Sciatic nerve (tissue), 2 donors: ENCODE measurements around the gene LRRC73. TPM values are rescaled to one million over a fixed set of nuclear protein-coding genes. Genes with fewer than 3 reads are reported as not detected.
"Not testable (repeated sequence)": the region's sequence is repeated elsewhere in the genome, so short reads cannot be mapped to it uniquely, and the experiment has no call there.

Experiments used
- ATAC-seq: fragments of 200-7000 bp; cut with Tn5 transposase; one replicate; pipeline ENCODE4 v1.9.1; 2020; ENCODE audit warnings: mild to moderate bottlenecking, moderate library complexity
- DNase-seq: peaks from one replicate; pipeline ENCODE4 v3.0.0-alpha.2; 2020; ENCODE audit warnings: low spot score
- intact Hi-C: fragments of 100-400 bp; cut with DNase I; formaldehyde crosslinking; loops from one replicate; pipeline ENCODE4 v1.14.2; 2022
- total RNA-seq: library from RNA; stranded (reverse); fragmentation: NEBNext Ultra II Directional; extraction: Animal tissue kit (Norgen Biotek cat#: 25700); gene quantifications from one replicate; pipeline ENCODE4 v1.2.1, GENCODE V29; 2021
- donor health status: DM: no; HTN: no; CAD: no.
- donor health status: DM: no; HTN: no; CAD: no.

Gene LRRC73
- total RNA-seq = 1.2 TPM

- ATAC-seq = peak; percentile 91
- intact Hi-C loops = loop anchor here (5.0 kb wide), 1 partner anchor 58 kb away; no protein-coding TSS in a partner anchor
- DNase-seq = peak; percentile 93
These were observed at the start of gene LRRC73 for GRCh38 chr6:43509984-43510826. Gene LRRC73 (minus strand): TSS chr6:43510346. CDS start chr6:43509785, 561 bp downstream.

- no peak for DNase-seq
- no peak for ATAC-seq
- intact Hi-C loops = no loop called here
These were observed 49.2 kb upstream of the LRRC73 start for GRCh38 chr6:43559328-43559727.

- ATAC-seq, DNase-seq, intact Hi-C loops: not testable (repeated sequence)
These were observed 47.5 kb upstream of the LRRC73 start for GRCh38 chr6:43557620-43558019.

- no peak for ATAC-seq
- intact Hi-C loops = no loop called here
- no peak for DNase-seq
These were observed 37.1 kb upstream of the LRRC73 start for GRCh38 chr6:43547222-43547621.

- ATAC-seq (no peak), DNase-seq (no peak)
- intact Hi-C loops = no loop called here
These were observed 34.3 kb upstream of the LRRC73 start for GRCh38 chr6:43544461-43544860.

- intact Hi-C loops = no loop called here
- ATAC-seq = no peak
- DNase-seq = no peak
These were observed 31.8 kb upstream of the LRRC73 start for GRCh38 chr6:43541774-43542471.

GRCh38 chr6:43540507-43540906 is 30.4 kb upstream of the LRRC73 start:
- ATAC-seq (no peak), DNase-seq (no peak)
- intact Hi-C loops = no loop called here

- DNase-seq, ATAC-seq, intact Hi-C loops: not testable (repeated sequence)
These were observed 29.3 kb upstream of the LRRC73 start for GRCh38 chr6:43539409-43539808.

- intact Hi-C loops, DNase-seq, ATAC-seq: not testable (repeated sequence)
These were observed 28.8 kb upstream of the LRRC73 start for GRCh38 chr6:43538986-43539385.

- ATAC-seq = no peak
- intact Hi-C loops = no loop called here
- no peak for DNase-seq
These were observed 22.1 kb upstream of the LRRC73 start for GRCh38 chr6:43532201-43532600.

GRCh38 chr6:43524483-43524961 is 14.4 kb upstream of the LRRC73 start:
- ATAC-seq (no peak), DNase-seq (no peak)
- intact Hi-C loops = no loop called here

GRCh38 chr6:43523284-43523683 is 13.1 kb upstream of the LRRC73 start:
- intact Hi-C loops = no loop called here
- no peak for ATAC-seq
- no peak for DNase-seq

- intact Hi-C loops = no loop called here
- DNase-seq (no peak), ATAC-seq (no peak)
These were observed 12.6 kb upstream of the LRRC73 start for GRCh38 chr6:43522547-43523261.

- ATAC-seq = no peak
- no peak for DNase-seq
- intact Hi-C loops = no loop called here
These were observed 11.7 kb upstream of the LRRC73 start for GRCh38 chr6:43521836-43522235.

GRCh38 chr6:43520097-43520496 is 10.0 kb upstream of the LRRC73 start:
- DNase-seq = no peak
- intact Hi-C loops = no loop called here
- no peak for ATAC-seq

- intact Hi-C loops = loop anchor here (5.0 kb wide), 1 partner anchor 150 kb away; the partner anchor contains the start of gene ZNF318
- DNase-seq (no peak), ATAC-seq (no peak)
These were observed 7.6 kb upstream of the LRRC73 start for GRCh38 chr6:43517505-43518357.

GRCh38 chr6:43516697-43517504 is 6.8 kb upstream of the LRRC73 start, which contains the start of the genes POLR1C and YIPF3:
Gene POLR1C (plus strand): TSS chr6:43517089. CDS start chr6:43517110, 21 bp downstream.
Gene YIPF3 (minus strand): TSS chr6:43516926. CDS start chr6:43516807, 119 bp downstream.
- intact Hi-C loops = loop anchor here (5.0 kb wide), 1 partner anchor 150 kb away; the partner anchor contains the start of gene ZNF318
- DNase-seq (peak; percentile 99), ATAC-seq (peak; percentile 99)
